ENCODE data around the gene NAP1L5.

Gene NAP1L5

DNA sequence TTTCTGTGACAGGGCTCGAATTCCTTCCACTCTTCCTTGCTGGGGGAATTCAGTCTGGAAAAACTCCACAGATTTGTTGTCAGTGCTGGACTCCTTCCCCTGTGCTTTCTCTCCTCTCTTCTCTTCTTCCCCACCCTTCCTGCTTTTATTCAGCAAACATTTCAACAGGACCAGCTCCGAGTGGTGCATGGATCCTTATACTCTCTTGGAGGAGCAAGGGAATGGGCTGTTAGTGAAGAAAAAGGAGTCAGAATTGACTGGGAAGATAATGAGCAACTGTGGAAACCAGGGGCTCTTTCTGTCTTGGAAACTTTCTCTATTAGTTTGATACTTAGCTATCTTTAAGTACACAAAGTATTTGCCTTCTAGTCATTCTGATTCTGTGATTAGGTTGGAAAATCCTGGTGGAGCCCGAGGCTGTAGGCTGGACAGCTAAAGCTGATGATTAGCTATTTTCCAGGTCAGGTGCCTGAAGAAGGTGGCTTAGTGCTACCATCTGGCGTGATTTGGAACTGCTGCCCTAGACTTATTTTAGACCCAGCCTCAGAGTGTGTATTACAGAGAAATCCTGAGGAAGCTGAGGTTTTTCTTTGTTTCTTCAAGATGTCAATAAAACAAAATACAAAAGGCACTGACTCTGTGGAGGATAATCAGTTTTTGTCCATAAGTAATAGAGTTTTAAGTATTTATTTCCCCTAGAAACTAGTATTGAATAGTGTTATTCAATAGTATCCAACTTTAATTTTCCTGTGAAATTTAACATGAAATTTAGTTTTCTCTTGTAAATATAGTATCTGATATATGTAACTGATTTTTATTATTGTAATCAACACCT is 38.4 kb downstream of the NAP1L5 start:
- no peak for DNase-seq

GRCh38 chr4:88655226-88655625 is 42.4 kb downstream of the NAP1L5 start:
- DNase-seq, result no peak

GRCh38 chr4:88653371-88653946 is 44.2 kb downstream of the NAP1L5 start:
- DNase-seq, result no peak

- DNase-seq, result no peak
Measured at GRCh38 chr4:88649716-88650115, 47.9 kb downstream of the NAP1L5 start.

DNA sequence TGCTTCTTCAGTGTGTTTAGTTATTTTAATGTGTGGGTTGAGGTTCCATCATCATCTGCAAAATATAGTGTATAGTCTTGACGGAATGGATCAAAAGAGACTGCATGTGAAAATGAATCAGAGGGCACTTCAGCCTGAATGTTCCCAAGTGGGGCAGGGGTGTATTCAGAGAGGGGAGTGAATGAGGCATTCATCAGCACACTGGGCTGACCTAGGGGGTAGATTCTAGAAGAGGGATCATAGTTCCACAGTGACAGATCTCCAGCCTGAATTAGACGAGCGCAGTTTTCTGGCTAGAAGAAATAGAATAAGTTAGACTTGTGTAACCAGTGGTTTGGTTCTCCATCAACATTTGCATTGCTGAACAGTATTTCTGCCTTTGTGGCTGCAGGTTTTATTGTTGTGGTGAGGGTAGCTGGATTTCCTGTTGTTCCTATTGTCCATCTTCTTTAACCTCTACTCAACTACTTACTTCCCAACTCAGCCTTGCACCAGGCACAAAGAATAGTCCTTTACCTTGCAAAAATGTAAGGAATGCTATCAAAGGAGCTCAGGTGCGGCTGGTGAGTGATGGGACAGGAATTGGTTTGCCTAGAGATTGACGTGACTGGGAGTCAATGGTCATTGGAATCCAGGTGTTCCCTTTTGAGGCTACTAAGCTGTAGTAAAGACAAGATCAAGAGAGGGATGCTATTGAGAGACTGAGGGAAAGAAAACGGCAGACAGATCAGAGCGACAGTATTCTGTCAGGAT is 50.9 kb downstream of the NAP1L5 start:
- no peak for DNase-seq

DNA sequence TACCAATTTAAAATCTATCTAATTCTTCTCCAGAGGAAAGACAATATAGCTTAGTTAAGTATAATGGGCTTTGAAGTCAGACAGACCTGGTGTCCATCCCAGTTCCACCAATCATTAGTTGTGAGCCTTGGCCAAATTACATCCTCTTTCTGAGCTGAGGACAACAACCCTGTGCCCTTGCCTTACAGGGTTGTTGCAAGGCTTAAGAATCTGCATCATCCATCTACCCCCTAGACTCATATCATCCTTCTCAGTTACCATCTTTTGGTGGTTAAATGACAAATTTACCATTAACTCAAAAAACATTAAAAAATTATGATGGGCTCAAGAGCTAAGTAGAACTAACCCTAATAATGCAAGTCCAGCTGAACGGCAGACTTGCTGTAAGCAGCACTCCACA is 51.6 kb downstream of the NAP1L5 start:
- DNase-seq, result no peak

Measured in GF-D8 (cell line).